ENCODE data around the gene UBE2J2.
"Not testable (repeated sequence)": the region's sequence is repeated elsewhere in the genome, so short reads cannot be mapped to it uniquely, and the experiment has no call there.

The UBE2J2 gene

GRCh38 chr1:1253972-1254666 is 19.5 kb downstream of the UBE2J2 start:
- DNase-seq = no peak

- no peak for DNase-seq
Measured at GRCh38 chr1:1253314-1253713, 20.3 kb downstream of the UBE2J2 start.

GRCh38 chr1:1250786-1251284 is 22.8 kb downstream of the UBE2J2 start:
- peak; percentile 77 for DNase-seq

- DNase-seq = not testable (repeated sequence)
Measured at GRCh38 chr1:1248009-1248913, 25.4 kb downstream of the UBE2J2 start.

- DNase-seq = no peak
Measured at GRCh38 chr1:1247341-1247913, 26.2 kb downstream of the UBE2J2 start.

- DNase-seq = no peak
Measured at GRCh38 chr1:1246577-1247340, 26.9 kb downstream of the UBE2J2 start, which contains the start of gene C1QTNF12. TSS of gene C1QTNF12 (minus strand) at chr1:1246722. CDS start at chr1:1246690, 32 bp downstream.

GRCh38 chr1:1245817-1246576 is 27.7 kb downstream of the UBE2J2 start:
- DNase-seq = no peak

- DNase-seq = no peak
Measured at GRCh38 chr1:1245178-1245816, 28.4 kb downstream of the UBE2J2 start.

- DNase-seq = no peak
Measured at GRCh38 chr1:1244192-1244811, 29.4 kb downstream of the UBE2J2 start.

GRCh38 chr1:1243807-1244191 is 29.9 kb downstream of the UBE2J2 start:
- DNase-seq = no peak

GRCh38 chr1:1243266-1243660 is 30.4 kb downstream of the UBE2J2 start:
- DNase-seq = no peak

- no peak for DNase-seq
Measured at GRCh38 chr1:1242461-1243265, 31.0 kb downstream of the UBE2J2 start.

GRCh38 chr1:1241588-1242219 is 31.9 kb downstream of the UBE2J2 start:
- no peak for DNase-seq

- no peak for DNase-seq
Measured at GRCh38 chr1:1240822-1241587, 32.6 kb downstream of the UBE2J2 start.

GRCh38 chr1:1240348-1240732 is 33.3 kb downstream of the UBE2J2 start:
- DNase-seq = no peak

- no peak for DNase-seq
Measured at GRCh38 chr1:1239614-1240347, 33.9 kb downstream of the UBE2J2 start.

GRCh38 chr1:1239227-1239613 is 34.4 kb downstream of the UBE2J2 start:
- no peak for DNase-seq

GRCh38 chr1:1238702-1239178 is 34.9 kb downstream of the UBE2J2 start:
- no peak for DNase-seq
